ENCODE data around the gene HMCN2. TPM values are rescaled to one million over a fixed set of nuclear protein-coding genes. Genes with fewer than 3 reads are reported as not detected.

HMCN2 gene
- total RNA-seq, 1 experiment from 2014 or later: 8.6 TPM

DNA sequence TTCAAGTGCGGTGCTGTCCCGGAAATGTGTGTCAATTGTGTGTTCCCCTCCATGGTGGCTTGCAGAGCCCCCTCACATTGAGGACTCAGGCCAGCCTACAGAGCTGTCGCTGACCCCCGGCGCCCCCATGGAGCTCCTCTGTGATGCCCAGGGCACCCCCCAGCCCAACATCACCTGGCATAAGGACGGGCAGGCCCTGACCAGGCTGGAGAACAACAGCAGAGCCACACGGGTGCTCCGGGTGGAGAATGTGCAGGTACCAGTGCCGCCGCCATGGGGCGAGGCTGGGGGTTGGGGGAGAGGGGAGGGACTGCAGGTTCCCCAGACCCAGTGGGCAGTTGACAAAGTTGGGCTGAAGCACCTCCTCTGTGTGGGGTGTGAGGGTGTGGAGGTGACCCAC, 128.8 kb downstream of the HMCN2 start:
- Mint-ChIP-seq H3K4me1 (peaks cover 12 to 23% of the 10 kb centered on the region in 2 experiments; a peak in 3 of 4 replicates), H3K36me3 (ENCODE audit: insufficient read depth in 1 of 3, low read depth in 3 of 3) (peaks cover 4 to 31% (median 11%) of the 10 kb centered on the region in 3 experiments), H3K4me3 (no peak overlapping the region), H3K27me3 (ENCODE audit: low read depth) (peaks cover 1% of the 10 kb centered on the region; the same call in 1 of the 2 replicates), H3K9me3 (no peaks in the 10 kb centered on the region; a peak in 1 of 5 replicates), H3K27ac (no peak overlapping the region; a peak in 1 of 7 replicates)
- no peaks in the 10 kb centered on the region for H3K27me3 ChIP-seq (ENCODE audit: insufficient read depth, low read length)
- H4K20me1 ChIP-seq (ENCODE audit: control insufficient read depth, insufficient read depth, insufficient read length): no peaks in the 10 kb centered on the region
- H2BK20ac ChIP-seq (ENCODE audit: low read depth, low read length, poor library complexity, severe bottlenecking): no peak overlapping the region
- H3K27ac ChIP-seq (ENCODE audit: insufficient read length, low read depth, low read length): no peak overlapping the region
- no peak overlapping the region for H3K14ac ChIP-seq (ENCODE audit: insufficient read depth, low read length)
- TF ChIP-seq, protein P1, sequence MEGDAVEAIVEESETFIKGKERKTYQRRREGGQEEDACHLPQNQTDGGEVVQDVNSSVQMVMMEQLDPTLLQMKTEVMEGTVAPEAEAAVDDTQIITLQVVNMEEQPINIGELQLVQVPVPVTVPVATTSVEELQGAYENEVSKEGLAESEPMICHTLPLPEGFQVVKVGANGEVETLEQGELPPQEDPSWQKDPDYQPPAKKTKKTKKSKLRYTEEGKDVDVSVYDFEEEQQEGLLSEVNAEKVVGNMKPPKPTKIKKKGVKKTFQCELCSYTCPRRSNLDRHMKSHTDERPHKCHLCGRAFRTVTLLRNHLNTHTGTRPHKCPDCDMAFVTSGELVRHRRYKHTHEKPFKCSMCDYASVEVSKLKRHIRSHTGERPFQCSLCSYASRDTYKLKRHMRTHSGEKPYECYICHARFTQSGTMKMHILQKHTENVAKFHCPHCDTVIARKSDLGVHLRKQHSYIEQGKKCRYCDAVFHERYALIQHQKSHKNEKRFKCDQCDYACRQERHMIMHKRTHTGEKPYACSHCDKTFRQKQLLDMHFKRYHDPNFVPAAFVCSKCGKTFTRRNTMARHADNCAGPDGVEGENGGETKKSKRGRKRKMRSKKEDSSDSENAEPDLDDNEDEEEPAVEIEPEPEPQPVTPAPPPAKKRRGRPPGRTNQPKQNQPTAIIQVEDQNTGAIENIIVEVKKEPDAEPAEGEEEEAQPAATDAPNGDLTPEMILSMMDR (conservative IDR thresholded peaks at IDR 0.05): no peak
- H3T11ph ChIP-seq (ENCODE audit: low read length): no peak overlapping the region
- H3K4me2 ChIP-seq (ENCODE audit: insufficient read depth, insufficient read length, low read length): no peak overlapping the region
- H3K79me2 ChIP-seq (ENCODE audit: insufficient read depth, low read length): no peaks in the 10 kb centered on the region
- WGBS (ENCODE audit: extremely low coverage, insufficient read length, low lambda C conversion rate): no CpG with 5 or more reads among the region's 11 CpGs
- H3K9me3 ChIP-seq (ENCODE audit: control insufficient read depth, low read depth, low read length): no peaks in the 10 kb centered on the region
- DNase-seq: no peak
- H3K23ac ChIP-seq (ENCODE audit: insufficient read length, low read depth, low read length): no peak overlapping the region
- no peaks in the 10 kb centered on the region for H3K79me1 ChIP-seq (ENCODE audit: insufficient read depth, low read depth, low read length, poor library complexity, severe bottlenecking)
- no peak overlapping the region for H3K9ac ChIP-seq (ENCODE audit: extremely low read depth, insufficient read length, low read length)
- H4K5ac ChIP-seq (ENCODE audit: insufficient read length, low read depth, low read length): no peak overlapping the region
- no peak overlapping the region for H4K8ac ChIP-seq (replicated peaks; ENCODE audit: insufficient read length, low read depth, low read length)
- H2BK15ac ChIP-seq (ENCODE audit: low read depth, low read length): no peak overlapping the region
- no peak overlapping the region for H2BK120ac ChIP-seq (ENCODE audit: low read depth, low read length, poor library complexity, severe bottlenecking)
- H2BK12ac ChIP-seq (ENCODE audit: insufficient read length, low read depth, low read length): no peak overlapping the region
- H3K4me1 ChIP-seq (ENCODE audit: insufficient read depth, low read length): no peaks in the 10 kb centered on the region
- H3K4ac ChIP-seq (ENCODE audit: low read depth, low read length): no peak overlapping the region
- no peak overlapping the region for H4K91ac ChIP-seq (ENCODE audit: insufficient read length, low read depth, low read length)
- H2AFZ ChIP-seq (ENCODE audit: low read length): no peak overlapping the region
- no peak overlapping the region for H2BK5ac ChIP-seq (ENCODE audit: insufficient read length, low read length)
- no peak overlapping the region for H3K18ac ChIP-seq (ENCODE audit: insufficient read length, low read depth, low read length)
- H2AK5ac ChIP-seq (ENCODE audit: insufficient read length, low read length): no peak overlapping the region
- no peaks in the 10 kb centered on the region for H3K23me2 ChIP-seq (ENCODE audit: insufficient read length, low read depth, low read length, poor library complexity, severe bottlenecking)
- H3K56ac ChIP-seq (ENCODE audit: insufficient read length, low read depth, low read length): no peak overlapping the region

Measured in H9 (cell line).